ENCODE measurements around the gene MAJIN.

The MAJIN gene

DNA sequence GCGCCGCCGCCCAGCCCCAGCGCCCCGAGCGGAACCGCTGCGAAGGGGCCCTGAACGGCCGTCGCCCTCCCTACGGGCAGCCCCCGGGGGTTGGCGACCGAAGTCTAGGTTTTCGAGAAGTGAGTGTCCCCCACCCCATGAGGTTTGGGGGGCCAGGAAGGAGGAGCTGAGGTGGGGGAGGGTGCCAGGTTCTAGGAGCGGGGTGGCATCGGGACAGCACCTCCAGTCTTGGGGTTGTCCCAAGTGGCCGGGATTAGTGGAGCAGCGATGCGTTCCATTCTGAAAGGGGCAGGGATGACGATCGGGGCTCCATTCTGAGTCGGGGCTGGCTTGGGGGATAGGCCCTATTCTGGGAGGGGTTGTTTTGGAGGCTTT lies 47.0 kb downstream of the MAJIN start:
- TF ChIP-seq GLIS3 (CRISPR knock-in tag; IDR thresholded peaks at IDR 0.05) (no peak), ZC3H10 (CRISPR knock-in tag; IDR thresholded peaks at IDR 0.05) (no peak), CREB5 (CRISPR knock-in tag; IDR thresholded peaks at IDR 0.05; ENCODE audit: low read depth) (no peak), ISL1 (CRISPR knock-in tag; IDR thresholded peaks at IDR 0.05) (no peak), SNAI2 (CRISPR knock-in tag; IDR thresholded peaks at IDR 0.05) (no peak), ZNF70 (CRISPR knock-in tag; IDR thresholded peaks at IDR 0.05) (no peak), ZFP30 (CRISPR knock-in tag; IDR thresholded peaks at IDR 0.05) (no peak), ZNF565 (CRISPR knock-in tag; conservative IDR thresholded peaks at IDR 0.05; ENCODE audit: low read depth) (no peak), ARNTL (CRISPR knock-in tag; IDR thresholded peaks at IDR 0.05; ENCODE audit: borderline replicate concordance, low read depth) (no peak), BACH2 (CRISPR knock-in tag; IDR thresholded peaks at IDR 0.05; ENCODE audit: borderline replicate concordance) (no peak)
- TF ChIP-seq, protein P1, sequence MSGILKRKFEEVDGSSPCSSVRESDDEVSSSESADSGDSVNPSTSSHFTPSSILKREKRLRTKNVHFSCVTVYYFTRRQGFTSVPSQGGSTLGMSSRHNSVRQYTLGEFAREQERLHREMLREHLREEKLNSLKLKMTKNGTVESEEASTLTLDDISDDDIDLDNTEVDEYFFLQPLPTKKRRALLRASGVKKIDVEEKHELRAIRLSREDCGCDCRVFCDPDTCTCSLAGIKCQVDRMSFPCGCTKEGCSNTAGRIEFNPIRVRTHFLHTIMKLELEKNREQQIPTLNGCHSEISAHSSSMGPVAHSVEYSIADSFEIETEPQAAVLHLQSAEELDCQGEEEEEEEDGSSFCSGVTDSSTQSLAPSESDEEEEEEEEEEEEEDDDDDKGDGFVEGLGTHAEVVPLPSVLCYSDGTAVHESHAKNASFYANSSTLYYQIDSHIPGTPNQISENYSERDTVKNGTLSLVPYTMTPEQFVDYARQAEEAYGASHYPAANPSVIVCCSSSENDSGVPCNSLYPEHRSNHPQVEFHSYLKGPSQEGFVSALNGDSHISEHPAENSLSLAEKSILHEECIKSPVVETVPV (CRISPR knock-in tag; IDR thresholded peaks at IDR 0.05), result no peak
- TF ChIP-seq, protein P2, sequence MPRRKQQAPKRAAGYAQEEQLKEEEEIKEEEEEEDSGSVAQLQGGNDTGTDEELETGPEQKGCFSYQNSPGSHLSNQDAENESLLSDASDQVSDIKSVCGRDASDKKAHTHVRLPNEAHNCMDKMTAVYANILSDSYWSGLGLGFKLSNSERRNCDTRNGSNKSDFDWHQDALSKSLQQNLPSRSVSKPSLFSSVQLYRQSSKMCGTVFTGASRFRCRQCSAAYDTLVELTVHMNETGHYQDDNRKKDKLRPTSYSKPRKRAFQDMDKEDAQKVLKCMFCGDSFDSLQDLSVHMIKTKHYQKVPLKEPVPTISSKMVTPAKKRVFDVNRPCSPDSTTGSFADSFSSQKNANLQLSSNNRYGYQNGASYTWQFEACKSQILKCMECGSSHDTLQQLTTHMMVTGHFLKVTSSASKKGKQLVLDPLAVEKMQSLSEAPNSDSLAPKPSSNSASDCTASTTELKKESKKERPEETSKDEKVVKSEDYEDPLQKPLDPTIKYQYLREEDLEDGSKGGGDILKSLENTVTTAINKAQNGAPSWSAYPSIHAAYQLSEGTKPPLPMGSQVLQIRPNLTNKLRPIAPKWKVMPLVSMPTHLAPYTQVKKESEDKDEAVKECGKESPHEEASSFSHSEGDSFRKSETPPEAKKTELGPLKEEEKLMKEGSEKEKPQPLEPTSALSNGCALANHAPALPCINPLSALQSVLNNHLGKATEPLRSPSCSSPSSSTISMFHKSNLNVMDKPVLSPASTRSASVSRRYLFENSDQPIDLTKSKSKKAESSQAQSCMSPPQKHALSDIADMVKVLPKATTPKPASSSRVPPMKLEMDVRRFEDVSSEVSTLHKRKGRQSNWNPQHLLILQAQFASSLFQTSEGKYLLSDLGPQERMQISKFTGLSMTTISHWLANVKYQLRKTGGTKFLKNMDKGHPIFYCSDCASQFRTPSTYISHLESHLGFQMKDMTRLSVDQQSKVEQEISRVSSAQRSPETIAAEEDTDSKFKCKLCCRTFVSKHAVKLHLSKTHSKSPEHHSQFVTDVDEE (CRISPR knock-in tag; IDR thresholded peaks at IDR 0.05), result no peak
- ATAC-seq, result peak; percentile 34

DNA sequence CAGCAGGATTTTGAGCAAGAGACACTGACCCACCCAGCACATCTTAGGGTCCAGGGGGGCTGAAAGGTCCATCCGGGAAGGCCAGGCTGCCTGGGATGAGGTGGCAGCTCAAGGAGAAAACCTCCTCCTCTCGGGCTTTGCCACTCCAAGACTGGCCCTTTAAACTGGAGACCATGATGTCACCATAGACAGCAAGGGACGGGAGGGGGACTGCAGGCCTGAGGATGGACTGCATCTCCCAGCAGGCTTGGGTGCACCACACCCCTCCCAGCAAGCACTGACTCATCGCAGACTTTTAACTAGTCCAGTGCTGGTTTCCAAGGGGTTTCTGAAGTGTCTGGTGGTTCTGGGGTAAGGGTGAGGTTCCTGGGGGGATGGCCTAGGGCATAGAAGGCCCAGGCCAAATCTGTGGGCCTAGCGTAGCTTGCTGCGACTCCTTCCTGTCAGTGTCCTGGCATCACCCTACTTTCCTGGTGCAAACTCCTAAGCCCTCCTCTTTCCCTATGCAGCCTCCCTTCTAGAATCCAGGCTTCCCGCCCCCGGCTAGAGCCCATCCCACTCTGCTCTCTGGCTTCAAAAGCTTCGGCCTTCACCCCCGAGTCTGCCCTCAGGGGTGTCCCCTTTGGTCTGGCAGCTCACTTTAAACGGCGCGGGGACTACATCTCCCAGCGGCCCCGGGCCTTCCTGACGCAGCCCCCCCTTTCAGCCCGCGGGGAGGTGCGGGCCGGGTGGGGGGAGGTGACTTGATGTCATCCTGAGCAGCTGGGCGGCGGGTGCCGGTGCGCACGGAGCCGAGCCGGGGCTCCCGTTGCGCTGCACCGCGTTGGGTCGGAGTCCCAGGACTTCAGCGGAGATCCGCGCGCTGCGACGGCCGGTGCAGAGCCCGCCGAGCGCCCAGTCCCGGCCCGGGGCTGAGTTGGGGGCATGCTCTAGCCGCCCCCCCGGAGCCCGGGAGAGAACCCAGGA lies 47.7 kb downstream of the MAJIN start, which contains the start of gene PPP2R5B:
PPP2R5B (plus strand) TSS at position 746 of the 966 bp plus-strand sequence. CDS start 1,046 bp downstream, outside the sequence.
- TF ChIP-seq, protein P1 (CRISPR knock-in tag; IDR thresholded peaks at IDR 0.05), result no peak
- TF ChIP-seq RARB (CRISPR knock-in tag; IDR thresholded peaks at IDR 0.05), result no peak
- TF ChIP-seq GLIS3 (CRISPR knock-in tag; IDR thresholded peaks at IDR 0.05), result 0 out of 2 replicates have a peak, but pooled peaks have one; percentile 11
- TF ChIP-seq, protein P3, sequence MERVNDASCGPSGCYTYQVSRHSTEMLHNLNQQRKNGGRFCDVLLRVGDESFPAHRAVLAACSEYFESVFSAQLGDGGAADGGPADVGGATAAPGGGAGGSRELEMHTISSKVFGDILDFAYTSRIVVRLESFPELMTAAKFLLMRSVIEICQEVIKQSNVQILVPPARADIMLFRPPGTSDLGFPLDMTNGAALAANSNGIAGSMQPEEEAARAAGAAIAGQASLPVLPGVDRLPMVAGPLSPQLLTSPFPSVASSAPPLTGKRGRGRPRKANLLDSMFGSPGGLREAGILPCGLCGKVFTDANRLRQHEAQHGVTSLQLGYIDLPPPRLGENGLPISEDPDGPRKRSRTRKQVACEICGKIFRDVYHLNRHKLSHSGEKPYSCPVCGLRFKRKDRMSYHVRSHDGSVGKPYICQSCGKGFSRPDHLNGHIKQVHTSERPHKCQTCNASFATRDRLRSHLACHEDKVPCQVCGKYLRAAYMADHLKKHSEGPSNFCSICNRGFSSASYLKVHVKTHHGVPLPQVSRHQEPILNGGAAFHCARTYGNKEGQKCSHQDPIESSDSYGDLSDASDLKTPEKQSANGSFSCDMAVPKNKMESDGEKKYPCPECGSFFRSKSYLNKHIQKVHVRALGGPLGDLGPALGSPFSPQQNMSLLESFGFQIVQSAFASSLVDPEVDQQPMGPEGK (CRISPR knock-in tag; IDR thresholded peaks at IDR 0.05; ENCODE audit: borderline replicate concordance), result 0 out of 2 replicates have a peak, but pooled peaks have one; percentile 46
- 0 out of 2 replicates have a peak, but pooled peaks have one; percentile 20 for TF ChIP-seq ZNF565 (CRISPR knock-in tag; conservative IDR thresholded peaks at IDR 0.05; ENCODE audit: low read depth)
- TF ChIP-seq CREB5 (CRISPR knock-in tag; IDR thresholded peaks at IDR 0.05; ENCODE audit: low read depth), result no peak
- TF ChIP-seq, protein P2 (CRISPR knock-in tag; IDR thresholded peaks at IDR 0.05), result peak; percentile 29; the same call in 1 of the 2 replicates
- peak; percentile 98 for ATAC-seq
